ENCODE data around the gene SCRT2. TPM values are rescaled to one million over a fixed set of nuclear protein-coding genes. Genes with fewer than 3 reads are reported as not detected.

Gene SCRT2
- total and polyA plus RNA-seq, 2 of the 8 experiments (the other 6 are each of a cell fraction or from before 2014, with no cell fraction given), result 0.12 to 0.34 TPM

- TF ChIP-seq CHD7 (IDR thresholded peaks at IDR 0.05; ENCODE audit: insufficient replicate concordance, low read length), result no peak
- TF ChIP-seq TAF1 (IDR thresholded peaks at IDR 0.05; ENCODE audit: low read depth, low read length), result no peak
- TF ChIP-seq RAD21 (IDR thresholded peaks at IDR 0.05 in 1 of 2, conservative IDR thresholded peaks at IDR 0.05 in 1 of 2; ENCODE audit: low read depth in 2 of 2, low read length in 2 of 2), result no peak
- TF ChIP-seq SP2 (IDR thresholded peaks at IDR 0.05; ENCODE audit: low read length), result no peak
- no peak for TF ChIP-seq FOSL1 (IDR thresholded peaks at IDR 0.05; ENCODE audit: insufficient read depth, low read depth, low read length)
- no peak for TF ChIP-seq JUN (IDR thresholded peaks at IDR 0.05; ENCODE audit: low read depth, low read length)
Observed at GRCh38 chr20:706366-706885, 30.8 kb upstream of the SCRT2 start (continued).
